MM.1S (cell line): ENCODE data around the gene TROAP.

Source experiments
- EZH2 ChIP-seq: fragments of 300-600 bp; sonication (generic); optimal IDR thresholded peaks from 2 replicates; pipeline ENCODE3; 2017; ENCODE audit warnings: low read depth, mild to moderate bottlenecking, antibody characterized with exemption, low read length, mixed read lengths
- EZH2phosphoT487 ChIP-seq: fragments of 300-600 bp; sonication (generic); IDR thresholded peaks from 2 replicates; pipeline ENCODE4 v1.6.1; 2018; ENCODE audit warnings: antibody characterized with exemption, low read length
- TF ChIP-seq, protein P1 (sequence below): fragments of 300-600 bp; sonication (generic); IDR thresholded peaks from 2 replicates; pipeline ENCODE4 v1.5.1; 2016; ENCODE audit warnings: antibody characterized with exemption, low read length, mixed read lengths

DNA sequence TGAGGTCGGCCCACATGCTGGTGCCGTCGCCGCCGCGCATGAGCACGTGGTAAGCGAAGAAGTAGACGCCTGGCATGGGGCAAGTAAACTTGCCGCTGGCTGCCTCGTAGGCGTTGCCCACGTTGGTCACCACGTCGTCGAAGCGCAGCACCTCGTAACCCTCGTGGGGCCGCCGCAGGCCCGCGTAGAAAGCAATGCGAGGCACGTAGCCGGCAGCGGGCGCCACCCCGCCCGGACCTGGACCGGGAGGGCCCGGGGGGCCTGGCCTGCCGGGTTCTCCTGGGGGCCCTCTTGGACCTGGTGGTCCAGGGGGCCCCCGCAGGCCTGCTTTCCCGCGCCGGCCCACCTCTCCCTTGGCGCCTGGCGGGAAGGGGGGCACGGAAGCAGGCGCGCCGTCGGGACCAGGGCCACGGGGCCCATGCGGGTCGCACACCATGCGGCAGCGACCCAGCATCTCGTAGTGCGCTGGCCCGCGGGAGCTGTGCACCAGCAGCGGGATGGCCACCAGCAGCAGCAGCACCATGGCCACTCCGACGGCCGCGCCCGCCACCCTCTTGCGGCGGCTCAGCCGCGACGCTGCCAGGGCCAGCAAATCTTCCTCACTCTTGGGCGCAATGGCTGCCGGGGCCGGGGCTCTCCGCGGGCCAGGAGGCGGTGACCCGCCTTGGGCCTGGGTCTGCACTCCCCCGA is 13.0 kb downstream of the TROAP start:
- TF ChIP-seq, protein P1, sequence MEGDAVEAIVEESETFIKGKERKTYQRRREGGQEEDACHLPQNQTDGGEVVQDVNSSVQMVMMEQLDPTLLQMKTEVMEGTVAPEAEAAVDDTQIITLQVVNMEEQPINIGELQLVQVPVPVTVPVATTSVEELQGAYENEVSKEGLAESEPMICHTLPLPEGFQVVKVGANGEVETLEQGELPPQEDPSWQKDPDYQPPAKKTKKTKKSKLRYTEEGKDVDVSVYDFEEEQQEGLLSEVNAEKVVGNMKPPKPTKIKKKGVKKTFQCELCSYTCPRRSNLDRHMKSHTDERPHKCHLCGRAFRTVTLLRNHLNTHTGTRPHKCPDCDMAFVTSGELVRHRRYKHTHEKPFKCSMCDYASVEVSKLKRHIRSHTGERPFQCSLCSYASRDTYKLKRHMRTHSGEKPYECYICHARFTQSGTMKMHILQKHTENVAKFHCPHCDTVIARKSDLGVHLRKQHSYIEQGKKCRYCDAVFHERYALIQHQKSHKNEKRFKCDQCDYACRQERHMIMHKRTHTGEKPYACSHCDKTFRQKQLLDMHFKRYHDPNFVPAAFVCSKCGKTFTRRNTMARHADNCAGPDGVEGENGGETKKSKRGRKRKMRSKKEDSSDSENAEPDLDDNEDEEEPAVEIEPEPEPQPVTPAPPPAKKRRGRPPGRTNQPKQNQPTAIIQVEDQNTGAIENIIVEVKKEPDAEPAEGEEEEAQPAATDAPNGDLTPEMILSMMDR: no peak
- TF ChIP-seq EZH2 (no peak), EZH2phosphoT487 (no peak)
